ENCODE measurements around the gene GSE1. TPM values are rescaled to one million over a fixed set of nuclear protein-coding genes. Genes with fewer than 3 reads are reported as not detected.
A peak's percentile ranks its signal among the peaks of the same experiment; 100 is the strongest.

The GSE1 gene
- total and polyA plus RNA-seq, 5 experiments from 2014 or later, result 1.5 to 56.2 (median 2.9) TPM

DNA sequence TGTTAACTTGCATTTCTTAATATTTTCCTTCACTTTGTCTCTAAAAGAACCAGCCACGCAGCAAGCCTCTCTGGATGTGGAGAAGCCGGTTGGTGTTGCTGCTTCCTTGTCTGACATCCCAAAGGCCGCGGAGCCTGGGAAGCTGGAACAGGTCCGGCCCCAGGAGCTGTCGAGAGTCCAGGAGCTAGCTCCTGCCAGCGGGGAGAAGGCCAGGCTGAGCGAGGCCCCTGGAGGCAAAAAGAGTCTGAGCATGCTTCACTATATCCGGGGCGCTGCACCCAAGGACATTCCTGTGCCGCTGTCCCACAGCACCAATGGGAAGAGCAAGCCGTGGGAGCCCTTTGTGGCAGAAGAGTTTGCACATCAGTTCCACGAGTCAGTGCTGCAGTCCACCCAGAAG lies 52.8 kb downstream of the GSE1 start:
- H3K27me3 Mint-ChIP-seq, result no peaks in the 10 kb centered on the region
- ATAC-seq (no peak), DNase-seq (no peak)
- no peak overlapping the region for H3K27ac Mint-ChIP-seq
- peaks cover 0 to 3% (median 0%) of the 10 kb centered on the region in 4 donors for H3K4me1 Mint-ChIP-seq
- peaks cover 0 to 86% (median 7%) of the 10 kb centered on the region in 3 donors for H3K36me3 Mint-ChIP-seq
- POLR2A ChIA-PET, result no interaction called here
- H3K9me3 Mint-ChIP-seq, result no peaks in the 10 kb centered on the region
- no peak overlapping the region for H3K4me3 Mint-ChIP-seq

DNA sequence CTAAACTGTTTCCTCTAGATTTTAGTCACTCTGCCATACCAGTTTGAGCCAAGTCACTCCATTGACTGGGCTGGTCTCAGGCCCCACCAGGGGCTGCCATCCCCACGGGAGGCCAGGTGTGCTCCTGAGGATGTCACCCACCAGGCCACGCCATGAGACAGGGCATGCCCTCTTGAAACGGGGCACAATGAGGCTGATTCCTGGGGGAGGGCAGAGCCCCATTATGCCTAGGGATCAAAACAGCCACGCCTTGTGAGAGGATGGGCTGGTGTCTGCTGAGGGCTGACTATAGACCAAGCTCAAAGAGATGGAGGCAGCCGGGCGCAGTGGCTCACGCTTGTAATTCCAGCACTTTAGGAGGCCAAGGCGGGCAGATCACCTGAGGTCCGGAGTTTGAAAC lies 54.1 kb downstream of the GSE1 start:
- Mint-ChIP-seq H3K27me3 (no peaks in the 10 kb centered on the region), H3K4me1 (peaks cover 0 to 3% (median 0%) of the 10 kb centered on the region in 4 donors), H3K36me3 (peaks cover 0 to 92% (median 8%) of the 10 kb centered on the region in 3 donors), H3K27ac (peak overlapping the region in 2 of 10 donors; percentile 24 to 81), H3K9me3 (no peaks in the 10 kb centered on the region), H3K4me3 (no peak overlapping the region)
- POLR2A ChIA-PET, result no interaction called here
- peak in 1 of 10 donors; percentile 16 for DNase-seq
- ATAC-seq, result no peak

DNA sequence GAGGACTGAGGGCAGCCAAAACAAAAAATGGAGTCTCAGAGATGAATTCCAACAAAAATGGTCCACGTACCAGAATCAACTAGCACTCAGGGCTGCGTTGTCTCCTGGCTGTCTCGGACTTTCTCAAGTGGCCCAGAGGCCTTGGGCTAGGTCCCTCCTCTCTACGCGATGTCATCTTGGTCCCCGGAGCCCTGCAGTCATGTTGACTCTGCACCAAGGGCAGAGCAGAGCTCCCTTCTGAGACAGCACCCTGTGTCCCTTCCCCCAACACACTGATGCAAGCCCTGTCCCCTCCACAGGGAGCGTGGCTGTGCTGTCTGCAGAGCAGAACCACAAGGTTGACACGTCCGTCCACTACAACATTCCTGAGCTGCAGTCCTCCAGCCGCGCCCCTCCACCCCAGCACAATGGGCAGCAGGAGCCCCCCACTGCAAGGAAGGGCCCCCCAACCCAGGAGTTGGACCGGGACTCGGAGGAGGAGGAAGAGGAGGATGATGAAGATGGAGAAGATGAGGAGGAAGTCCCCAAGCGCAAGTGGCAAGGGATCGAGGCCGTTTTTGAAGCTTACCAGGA lies 54.8 kb downstream of the GSE1 start:
- no peak overlapping the region for H3K4me3 Mint-ChIP-seq
- peaks cover 0 to 3% (median 0%) of the 10 kb centered on the region in 4 donors for H3K4me1 Mint-ChIP-seq
- H3K9me3 Mint-ChIP-seq, result no peaks in the 10 kb centered on the region
- H3K27me3 Mint-ChIP-seq, result no peaks in the 10 kb centered on the region
- DNase-seq (no peak), ATAC-seq (no peak)
- H3K27ac Mint-ChIP-seq, result peak overlapping the region in 1 of 10 donors; percentile 52
- peaks cover 0 to 92% (median 8%) of the 10 kb centered on the region in 3 donors for H3K36me3 Mint-ChIP-seq
- POLR2A ChIA-PET, result no interaction called here

DNA sequence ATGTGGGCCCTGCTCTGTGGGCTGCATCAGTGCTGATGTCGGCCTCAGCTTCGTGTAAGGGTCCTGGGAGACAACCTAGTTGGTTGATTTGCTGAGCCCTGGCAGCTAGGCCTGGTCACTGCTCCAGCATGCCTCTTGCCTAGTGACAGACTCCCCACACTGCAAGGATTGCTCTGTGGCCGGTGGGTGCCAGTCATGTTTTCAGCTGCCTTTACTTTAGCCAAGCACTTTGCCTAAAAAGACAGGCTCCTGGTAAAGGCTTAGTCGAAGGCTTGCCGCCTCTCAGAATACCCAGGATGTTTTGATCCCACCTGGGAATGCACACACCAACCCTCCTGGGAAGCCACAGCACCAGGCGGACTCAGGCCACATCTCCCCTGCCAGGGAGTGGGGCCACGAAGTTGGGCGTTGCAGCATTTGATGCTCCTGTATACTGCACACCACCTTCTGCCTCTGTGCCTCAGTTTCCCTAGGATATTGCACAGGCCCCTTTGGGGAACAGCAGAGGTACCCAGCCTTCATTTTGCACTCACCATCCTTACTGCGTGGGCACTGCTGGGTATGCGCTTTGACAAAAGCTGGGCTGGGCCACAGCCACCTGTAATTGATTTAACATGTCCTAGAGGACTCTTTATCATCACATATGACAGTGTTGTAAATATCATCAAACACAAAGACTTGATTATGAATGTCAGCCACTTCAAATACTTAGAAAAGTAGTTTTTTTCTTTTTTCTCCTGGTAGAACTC lies 55.7 kb downstream of the GSE1 start:
- Mint-ChIP-seq H3K27me3 (no peaks in the 10 kb centered on the region), H3K36me3 (peaks cover 0 to 92% (median 8%) of the 10 kb centered on the region in 3 donors), H3K9me3 (no peaks in the 10 kb centered on the region), H3K27ac (peak overlapping the region in 2 of 10 donors; percentile 18 to 43), H3K4me3 (no peak overlapping the region), H3K4me1 (peaks cover 0 to 3% (median 0%) of the 10 kb centered on the region in 4 donors)
- ATAC-seq (no peak), DNase-seq (peak in 1 of 10 donors; percentile 58)
- POLR2A ChIA-PET, result no interaction called here

DNA sequence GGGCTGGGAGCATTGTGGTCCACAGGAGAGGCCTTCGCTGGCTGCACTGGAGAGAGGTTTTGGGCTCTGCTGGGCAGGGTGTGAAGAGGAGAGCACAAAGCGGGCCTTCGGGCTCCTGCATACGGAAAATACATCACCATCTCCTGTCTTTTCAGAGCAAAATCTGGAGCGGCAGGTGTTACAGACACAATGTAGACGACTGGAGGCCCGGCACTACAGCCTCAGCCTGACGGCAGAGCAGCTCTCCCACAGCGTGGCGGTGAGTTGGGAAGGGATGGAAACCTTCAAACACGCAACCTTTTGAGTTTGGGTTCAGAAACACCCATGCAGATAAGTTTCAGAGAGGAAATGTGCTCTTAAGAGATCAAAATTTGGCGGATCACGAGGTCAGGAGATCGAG lies 57.7 kb downstream of the GSE1 start:
- POLR2A ChIA-PET, result interaction anchor here (0.6 to 1.2 kb wide), 2 partner anchors 14 to 200 kb away, joined by 3 read pairs; no protein-coding TSS in a partner anchor
- Mint-ChIP-seq H3K9me3 (no peaks in the 10 kb centered on the region), H3K27ac (peak overlapping the region in 5 of 10 donors; percentile 13 to 67 (median 53)), H3K27me3 (no peaks in the 10 kb centered on the region), H3K4me3 (no peak overlapping the region), H3K36me3 (peaks cover 0 to 91% (median 11%) of the 10 kb centered on the region in 3 donors), H3K4me1 (peaks cover 0 to 3% (median 0%) of the 10 kb centered on the region in 4 donors)
- no peak for ATAC-seq
- peak in 1 of 10 donors; percentile 27 for DNase-seq

DNA sequence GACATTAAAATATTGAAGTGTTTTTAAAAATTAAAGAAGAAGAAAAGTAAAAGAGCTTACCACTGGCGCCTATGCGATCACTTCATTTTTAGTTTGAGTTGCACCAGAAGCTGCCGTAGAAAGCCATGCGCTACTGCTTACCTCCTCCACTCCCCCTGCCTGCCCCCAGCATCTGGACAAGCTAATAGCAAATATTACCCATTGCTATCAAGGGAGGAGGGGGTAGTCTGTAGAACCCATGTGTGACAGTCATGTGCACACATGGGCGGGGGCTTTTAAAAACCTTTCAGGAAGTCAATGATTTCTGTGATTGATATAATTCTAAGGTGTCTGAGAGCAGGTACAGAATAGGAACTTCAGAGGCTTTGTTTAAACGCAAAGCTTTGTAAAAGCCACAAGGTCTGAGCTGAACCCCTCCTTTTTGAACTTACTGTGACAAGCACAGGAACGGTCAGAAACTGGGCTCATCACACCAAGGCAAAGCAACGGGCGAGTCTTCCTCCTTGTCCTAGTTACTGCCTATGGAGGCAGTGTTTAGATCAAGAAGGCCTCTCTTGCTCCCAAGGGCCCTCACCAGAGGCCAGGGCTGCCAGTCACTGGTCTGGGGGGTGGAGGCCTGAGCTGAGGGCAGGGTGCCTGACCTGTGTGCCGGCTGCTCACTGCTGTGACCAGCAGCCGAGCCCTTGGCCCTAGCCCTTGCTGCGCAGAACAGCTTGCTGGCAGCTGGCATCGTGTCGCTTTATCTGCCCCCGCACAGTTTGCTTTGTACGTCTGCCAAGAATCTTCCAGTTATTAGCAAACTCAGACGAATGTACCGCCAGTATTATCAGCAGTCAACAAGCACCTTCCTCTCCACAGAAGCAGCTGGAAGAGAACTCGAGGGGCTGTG lies 60.7 kb downstream of the GSE1 start:
- Mint-ChIP-seq H3K36me3 (peaks cover 0 to 65% (median 6%) of the 10 kb centered on the region in 3 donors), H3K4me1 (peaks cover 0 to 3% (median 0%) of the 10 kb centered on the region in 4 donors), H3K4me3 (no peak overlapping the region), H3K27me3 (no peaks in the 10 kb centered on the region), H3K27ac (peak overlapping the region in 2 of 10 donors; percentile 32 to 62), H3K9me3 (no peaks in the 10 kb centered on the region)
- ATAC-seq (no peak), DNase-seq (peak in 1 of 10 donors; percentile 37)
- POLR2A ChIA-PET, result no interaction called here

DNA sequence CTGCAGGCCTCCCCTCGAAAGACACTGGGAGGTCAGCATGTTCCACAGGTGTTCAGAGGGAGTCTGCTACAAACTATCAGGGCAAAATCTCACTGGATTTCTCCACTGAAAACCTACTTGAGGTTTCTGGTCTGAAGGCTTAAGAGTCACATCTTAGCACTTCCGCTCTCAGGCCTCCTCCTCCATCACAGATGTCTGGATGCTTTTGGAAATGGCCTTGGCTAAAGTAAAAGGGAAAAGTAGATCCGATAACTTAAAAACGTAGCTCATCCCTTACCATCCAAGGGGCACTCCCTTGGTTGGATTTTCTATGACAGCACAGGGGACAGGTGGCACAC lies 61.3 kb downstream of the GSE1 start:
- H3K36me3 Mint-ChIP-seq, result peaks cover 0 to 61% (median 6%) of the 10 kb centered on the region in 3 donors
- POLR2A ChIA-PET, result no interaction called here

DNA sequence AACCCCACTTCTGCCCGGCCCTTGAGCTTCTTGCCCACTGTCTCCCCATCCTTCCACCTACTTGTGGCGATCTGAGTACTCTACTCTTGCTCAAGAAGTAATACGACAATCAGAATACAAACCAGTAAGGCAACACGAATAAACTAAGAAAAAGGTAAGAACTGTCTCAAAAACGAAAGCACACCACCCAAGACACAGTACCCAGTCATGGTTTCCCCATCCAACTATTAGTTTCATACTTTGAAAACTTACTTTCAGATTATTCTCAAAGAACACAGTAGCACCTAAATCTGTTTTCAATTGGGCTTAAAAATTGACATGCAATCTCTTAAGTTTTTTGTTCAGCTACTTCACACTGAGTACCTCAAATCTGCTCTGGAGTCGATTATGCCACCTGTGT lies 61.7 kb downstream of the GSE1 start:
- POLR2A ChIA-PET, result no interaction called here
- H3K36me3 Mint-ChIP-seq, result peaks cover 0 to 57% (median 6%) of the 10 kb centered on the region in 3 donors
- H3K4me1 Mint-ChIP-seq, result peaks cover 0 to 2% (median under 1%) of the 10 kb centered on the region in 4 donors
- H3K27ac Mint-ChIP-seq, result peak overlapping the region in 9 of 10 donors; percentile 26 to 82 (median 54)
- no peak for ATAC-seq
- no peak for DNase-seq
- no peaks in the 10 kb centered on the region for H3K9me3 Mint-ChIP-seq
- no peak overlapping the region for H3K4me3 Mint-ChIP-seq
- no peaks in the 10 kb centered on the region for H3K27me3 Mint-ChIP-seq

More for the DNA sequence above, 61.3 kb downstream of the GSE1 start:
- no peak for DNase-seq
- no peak overlapping the region for H3K4me3 Mint-ChIP-seq
- peaks cover 0 to 3% (median 0%) of the 10 kb centered on the region in 4 donors for H3K4me1 Mint-ChIP-seq
- H3K9me3 Mint-ChIP-seq, result no peaks in the 10 kb centered on the region
- H3K27me3 Mint-ChIP-seq, result no peaks in the 10 kb centered on the region
- ATAC-seq, result no peak
- H3K27ac Mint-ChIP-seq, result peak overlapping the region in 4 of 10 donors; percentile 26 to 80 (median 55)

DNA sequence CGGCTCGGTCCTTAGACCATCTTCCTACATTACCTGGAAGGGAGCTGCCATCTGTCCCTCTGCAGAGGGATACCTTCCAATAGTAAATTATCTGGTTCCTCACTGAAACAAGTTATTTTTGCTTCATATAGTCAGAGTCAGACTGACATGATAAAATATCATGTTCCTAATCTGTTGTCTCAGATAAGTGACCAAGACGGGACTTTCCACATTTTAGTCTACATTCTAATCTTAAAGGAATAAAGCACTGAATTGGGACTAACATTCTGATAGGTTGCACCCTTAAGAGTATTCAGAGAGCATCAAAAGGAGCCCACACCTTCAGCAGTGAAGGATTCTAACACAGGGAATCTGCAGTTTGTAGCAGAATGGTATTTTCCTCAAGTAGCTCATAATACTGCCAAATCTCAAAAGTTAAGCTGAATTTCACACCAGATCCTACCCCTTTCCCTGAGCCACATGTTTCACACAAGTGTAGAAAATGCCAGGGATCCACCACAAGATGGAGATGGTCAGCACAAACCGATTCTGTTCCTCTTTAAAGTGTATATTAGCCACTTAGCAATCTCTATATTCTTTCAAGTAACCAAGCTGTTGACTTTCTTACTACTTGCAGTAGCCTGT lies 62.2 kb downstream of the GSE1 start:
- DNase-seq, result peak in 1 of 10 donors; percentile 9
- H3K4me1 Mint-ChIP-seq, result peaks cover under 1 to 4% (median 1%) of the 10 kb centered on the region in 4 donors
- no peak overlapping the region for H3K4me3 Mint-ChIP-seq
- H3K36me3 Mint-ChIP-seq, result peaks cover 0 to 51% (median 6%) of the 10 kb centered on the region in 3 donors
- no peaks in the 10 kb centered on the region for H3K27me3 Mint-ChIP-seq
- POLR2A ChIA-PET, result no interaction called here
- H3K27ac Mint-ChIP-seq, result peak overlapping the region in 8 of 10 donors; percentile 0 to 80 (median 42)
- no peaks in the 10 kb centered on the region for H3K9me3 Mint-ChIP-seq
- ATAC-seq, result no peak

DNA sequence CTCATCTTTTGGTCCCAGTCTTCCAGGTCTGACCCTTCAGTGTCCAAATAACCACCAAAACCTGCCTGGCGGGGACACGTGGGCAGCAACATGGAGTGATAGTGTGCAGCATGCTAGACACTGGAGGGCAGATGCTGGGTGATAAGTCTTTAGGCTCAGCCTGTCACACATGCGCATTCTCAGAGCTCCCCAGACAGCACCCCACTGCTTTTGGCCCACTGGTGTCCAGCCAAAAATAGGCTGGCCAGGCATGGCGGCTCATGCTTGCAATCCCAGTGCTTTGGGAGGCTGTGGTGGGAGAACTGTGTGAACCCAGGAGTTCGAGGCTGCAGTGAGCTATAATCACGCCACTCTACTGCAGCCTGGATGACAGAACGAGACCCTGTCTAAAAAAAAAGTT lies 63.3 kb downstream of the GSE1 start:
- POLR2A ChIA-PET, result no interaction called here
- H3K4me1 Mint-ChIP-seq, result peaks cover 4 to 9% (median 8%) of the 10 kb centered on the region in 4 donors
- H3K4me3 Mint-ChIP-seq, result no peak overlapping the region
- peaks cover 0 to 42% (median 4%) of the 10 kb centered on the region in 3 donors for H3K36me3 Mint-ChIP-seq
- DNase-seq (peak in 1 of 10 donors; percentile 13), ATAC-seq (no peak)
- no peaks in the 10 kb centered on the region for H3K27me3 Mint-ChIP-seq
- H3K27ac Mint-ChIP-seq, result peak overlapping the region in 2 of 10 donors; percentile 49 to 53
- no peaks in the 10 kb centered on the region for H3K9me3 Mint-ChIP-seq

DNA sequence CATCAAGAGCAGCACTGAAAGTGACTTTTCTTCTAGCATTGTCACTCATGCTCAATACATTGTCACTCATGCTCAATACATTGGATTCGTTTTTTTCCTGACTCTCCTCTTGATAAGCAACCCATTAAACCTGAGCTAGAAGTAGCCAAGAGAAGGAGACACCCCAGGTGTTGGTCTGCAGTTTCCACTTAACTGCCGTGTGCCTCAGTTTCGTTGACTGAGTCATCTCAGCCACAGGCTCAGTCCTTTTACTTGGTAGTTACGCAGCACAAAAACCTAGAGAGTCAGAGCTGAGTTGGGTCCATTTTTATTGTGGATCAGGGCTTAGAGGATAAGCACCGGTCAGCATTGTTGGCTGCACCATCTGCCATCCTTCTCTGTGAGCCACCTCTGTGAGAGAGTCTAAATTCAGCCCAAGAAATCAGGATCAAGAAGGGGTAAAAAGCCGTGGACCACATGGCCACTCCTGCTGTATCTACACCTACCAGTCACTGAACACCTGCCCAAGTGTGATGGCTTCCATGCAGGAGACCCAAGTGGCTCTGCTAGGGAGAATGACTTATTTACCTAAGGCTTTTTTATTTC lies 64.4 kb downstream of the GSE1 start:
- Mint-ChIP-seq H3K36me3 (peaks cover 0 to 33% (median 4%) of the 10 kb centered on the region in 3 donors), H3K9me3 (no peaks in the 10 kb centered on the region), H3K27me3 (no peaks in the 10 kb centered on the region), H3K4me1 (peaks cover 4 to 9% (median 8%) of the 10 kb centered on the region in 4 donors), H3K4me3 (no peak overlapping the region), H3K27ac (peak overlapping the region in 4 of 10 donors; percentile 4 to 70 (median 42))
- DNase-seq (peak in 1 of 10 donors; percentile 3), ATAC-seq (no peak)
- POLR2A ChIA-PET, result interaction anchor here (0.7 kb wide), 1 partner anchor 184 kb away, joined by 3 read pairs; no protein-coding TSS in a partner anchor

DNA sequence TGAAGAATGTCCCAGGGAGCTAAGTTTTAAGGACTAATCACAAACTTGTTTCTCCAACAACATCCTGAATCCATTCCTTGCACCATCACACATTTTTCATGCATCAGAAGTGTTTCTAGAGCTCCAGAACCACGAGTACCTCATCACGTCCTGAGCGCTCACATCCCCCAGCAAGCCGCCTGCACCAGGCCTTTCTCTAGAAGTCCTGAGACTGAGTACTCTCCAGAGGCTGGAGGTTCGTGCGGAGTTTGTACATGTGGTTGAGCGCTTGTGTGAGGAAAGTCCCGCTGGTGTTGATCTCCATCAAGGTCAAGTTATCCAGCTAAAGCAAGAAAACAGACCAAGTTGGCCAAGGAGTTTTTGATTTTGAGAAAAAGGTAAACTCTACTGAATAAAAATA lies 64.9 kb downstream of the GSE1 start:
- DNase-seq (peak in 1 of 10 donors; percentile 24), ATAC-seq (no peak)
- peak overlapping the region in 1 of 10 donors; percentile 19 for H3K27ac Mint-ChIP-seq
- H3K9me3 Mint-ChIP-seq, result no peaks in the 10 kb centered on the region
- peaks cover 0 to 28% (median 4%) of the 10 kb centered on the region in 3 donors for H3K36me3 Mint-ChIP-seq
- peaks cover 5 to 9% (median 8%) of the 10 kb centered on the region in 4 donors for H3K4me1 Mint-ChIP-seq
- H3K4me3 Mint-ChIP-seq, result no peak overlapping the region
- POLR2A ChIA-PET, result interaction anchor here (0.7 kb wide), 1 partner anchor 185 kb away, joined by 3 read pairs; no protein-coding TSS in a partner anchor
- H3K27me3 Mint-ChIP-seq, result no peaks in the 10 kb centered on the region

Data from naive thymus-derived CD8-positive, alpha-beta T cell (primary cell).